K562 (cell line): ENCODE results near the gene DPP10. TPM values are rescaled to one million over a fixed set of nuclear protein-coding genes. Genes with fewer than 3 reads are reported as not detected.

ENCODE experiments used
- ATAC-seq: fragments of 200-7000 bp; cut with Tn5 transposase; 3 replicates; pipeline ENCODE4 v1.9.1; 2020; ENCODE audit warnings: moderate library complexity
- BruUV-seq: library from RNA; stranded (reverse); fragments of 400-500 nt; replicated peaks from 2 replicates; lab custom pipeline; 2021; lab: Mats Ljungman, UMichigan
- CTCF ChIA-PET: fragments of 300-600 bp; formaldehyde crosslinking; extraction: SDS; loops from one replicate; lab custom pipeline; 2021; ENCODE audit warnings: low intra/inter-chr PET ratio; lab: Yijun Ruan, JAX
- POLR2A ChIA-PET: fragments of 300-600, 350-650 bp; sonication (Branson Sonifier 250); formaldehyde crosslinking; extraction: SDS; loops from one replicate; lab custom pipeline; 2021; ENCODE audit warnings: antibody characterized with exemption, inconsistent platforms; lab: Yijun Ruan, JAX
- DNase-seq, 4 experiments: peaks; one replicate each; pipeline versions ENCODE4 v3.0.0 to v3.0.0-alpha.2; 2011 to 2018; ENCODE audit warnings: low spot score in 3 of 4, mixed read lengths in 3 of 4; ENCODE audit errors: extremely low read depth in 1 of 4
- FAIRE-seq: peaks from 2 replicates; lab custom pipeline; 2011; peaks lifted over from hg19 to GRCh38; lab: Jason Lieb, UNC
- H2AFZ ChIP-seq: 2 replicates; pipeline ENCODE4 v1.6.0; 2011; ENCODE audit warnings: low read depth, low read length, control low read depth, inconsistent platforms
- H3K27ac ChIP-seq: fragments of 200-600 bp; 3 replicates; pipeline ENCODE4 v1.8.0; 2011; ENCODE audit warnings: low read depth, mild to moderate bottlenecking, control low read depth, inconsistent platforms, low read length, moderate library complexity, mixed read lengths; ENCODE audit errors: extremely low read depth
- H3K27me3 ChIP-seq, 2 experiments: fragments of 300-600 bp in 1 of 2; 2 replicates in 1 of 2; 3 replicates in 1 of 2; pipeline versions ENCODE4 v1.6.0 to v1.8.0; 2011; ENCODE audit warnings: inconsistent platforms in 2 of 2, low read length in 2 of 2, mild to moderate bottlenecking in 1 of 2, mixed read lengths in 1 of 2, moderate library complexity in 1 of 2; ENCODE audit not compliant: control insufficient read depth in 2 of 2, insufficient read depth in 2 of 2
- H3K36me3 ChIP-seq: fragments of 300-600 bp; 3 replicates; pipeline ENCODE4 v1.8.0; 2011; ENCODE audit warnings: mild to moderate bottlenecking, low read length, inconsistent platforms; ENCODE audit not compliant: control insufficient read depth, insufficient read depth
- H3K4me1 ChIP-seq, 2 experiments: fragments of 200-600 bp in 1 of 2; replicated peaks in 1 of 2; 2 replicates in 1 of 2; 3 replicates in 1 of 2; pipeline versions ENCODE4 v1.5.1 to v1.8.0; 2011; ENCODE audit warnings: inconsistent platforms in 2 of 2, low read length in 2 of 2, mild to moderate bottlenecking in 1 of 2, mixed read lengths in 1 of 2, moderate library complexity in 1 of 2; ENCODE audit not compliant: control insufficient read depth in 2 of 2, insufficient read depth in 2 of 2
- H3K4me2 ChIP-seq: 2 replicates; pipeline ENCODE4 v1.6.1; 2011; ENCODE audit warnings: low read length, control low read depth, inconsistent platforms, mixed read lengths; ENCODE audit not compliant: insufficient read depth
- H3K4me3 ChIP-seq: fragments of 200-600 bp; sonication (generic), shearing (Covaris generic); 2 replicates; pipeline ENCODE4 v1.5.1; 2016; ENCODE audit warnings: control low read depth, inconsistent platforms
- H3K79me2 ChIP-seq: fragments of 200-600 bp; 3 replicates; pipeline ENCODE4 v1.8.0; 2011; ENCODE audit warnings: low read length, inconsistent platforms; ENCODE audit not compliant: control insufficient read depth, insufficient read depth
- H3K9ac ChIP-seq, 2 experiments: 2 replicates each; pipeline versions ENCODE4 v1.6.0 to v1.6.1; 2011; ENCODE audit warnings: low read depth in 2 of 2, low read length in 2 of 2, control low read depth in 1 of 2, inconsistent platforms in 1 of 2, mild to moderate bottlenecking in 1 of 2, mixed read lengths in 1 of 2; ENCODE audit not compliant: insufficient read depth in 1 of 2
- H3K9me1 ChIP-seq: one replicate; pipeline ENCODE4 v1.6.0; 2011; ENCODE audit warnings: inconsistent platforms, mild to moderate bottlenecking, low read length, moderate library complexity; ENCODE audit not compliant: control insufficient read depth, insufficient read depth
- H3K9me3 ChIP-seq: replicated peaks from 2 replicates; pipeline ENCODE4 v1.5.1; 2011; ENCODE audit warnings: low read depth, low read length, inconsistent platforms; ENCODE audit not compliant: control insufficient read depth, insufficient read depth
- H4K20me1 ChIP-seq: replicated peaks from 2 replicates; pipeline ENCODE4 v1.6.1; 2011; ENCODE audit warnings: low read length, inconsistent platforms, mixed read lengths; ENCODE audit not compliant: control insufficient read depth, insufficient read depth
- GABPA ChIP-seq: fragments of 200-800 bp; sonication (Bioruptor generic); conservative IDR thresholded peaks from 2 replicates; pipeline ENCODE4 v1.6.1; 2016; ENCODE audit warnings: low read depth, missing genetic modification characterization, missing compliant biosample characterization
- GTF2F1 ChIP-seq: IDR thresholded peaks from 2 replicates; pipeline ENCODE4 v1.6.1; 2011; ENCODE audit warnings: low read depth, low read length, improper control_type of control experiment
- NR2C2 ChIP-seq, 2 experiments: fragments of 200-800 bp in 1 of 2; sonication (Bioruptor generic) in 1 of 2; sonication (generic) in 1 of 2; formaldehyde crosslinking in 1 of 2; IDR thresholded peaks; 2 replicates each; pipeline versions ENCODE4 v1.6.1 to v1.8.0; 2016 to 2022; ENCODE audit warnings: mild to moderate bottlenecking in 1 of 2, missing compliant biosample characterization in 1 of 2, missing genetic modification characterization in 1 of 2, missing genetic modification reagents in 1 of 2
- PHF8 ChIP-seq: fragments of 200-600 bp; sonication (generic); IDR thresholded peaks from 2 replicates; pipeline ENCODE4 v1.6.1; 2012; ENCODE audit warnings: mixed run types, mild to moderate bottlenecking, inconsistent platforms, low read length, moderate library complexity, borderline replicate concordance
- POLR2AphosphoS5 ChIP-seq: IDR thresholded peaks from 2 replicates; pipeline ENCODE4 v1.6.1; 2011; ENCODE audit warnings: mild to moderate bottlenecking, low read depth, low read length, moderate library complexity; ENCODE audit not compliant: control insufficient read depth, insufficient read depth
- SRSF7 ChIP-seq: fragments of 200-400 bp; formaldehyde crosslinking; optimal IDR thresholded peaks from 2 replicates; pipeline ENCODE3; 2017; ENCODE audit warnings: mild to moderate bottlenecking, low read depth, low read length
- ZKSCAN8 ChIP-seq: fragments of 200-800 bp; sonication (Bioruptor generic); IDR thresholded peaks from 2 replicates; pipeline ENCODE4 v1.6.1; 2016; ENCODE audit warnings: missing genetic modification characterization, missing compliant biosample characterization
- ZNF384 ChIP-seq: IDR thresholded peaks from 2 replicates; pipeline ENCODE4 v1.6.1; 2012; ENCODE audit warnings: low read depth, low read length, improper control_type of control experiment
- WGBS: fragments of 100-300 bp; shearing (Covaris generic); methylation state at CpG from one replicate; pipeline ENCODE4 v1.1.6; 2016; ENCODE audit warnings: low coverage, mixed read lengths; ENCODE audit not compliant: insufficient coverage; ENCODE audit errors: missing lambda C conversion rate; 5-methylcytosine and 5-hydroxymethylcytosine counted together
- in situ Hi-C: fragments of 300-500 bp; cut with MboI; formaldehyde crosslinking; loops from 4 replicates; pipeline ENCODE4 v1.15.0; 2018; ENCODE audit warnings: inconsistent platforms, mixed read lengths
- intact Hi-C: fragments of 100-400 bp; cut with micrococcal nuclease; formaldehyde crosslinking; loops from 2 replicates; pipeline ENCODE4 v1.14.2; 2022
- polyA plus RNA-seq, 8 experiments: library from polyadenylated mRNA; depleted of rRNA in 4 of 8; stranded (reverse) in 5 of 8; unstranded in 3 of 8; fragments of >200 nt; fragmentation: Nextera tagmentation in 2 of 8; fragmentation: Illumina TruSeq in 1 of 8; extraction: Ambion mirVana in 2 of 8; extraction: Trizol in 1 of 8; gene quantifications; 2 replicates each; pipeline versions ENCODE4 v1.2.1 to v1.2.3, GENCODE V29; 2011 to 2014; ENCODE audit warnings: inconsistent platforms in 1 of 8, missing spikeins in 1 of 8
- total RNA-seq, 7 experiments: library from RNA; depleted of rRNA in 6 of 7; stranded (reverse); fragments of >200 nt in 6 of 7; fragmentation: Illumina TruSeq in 2 of 7; extraction: Trizol in 2 of 7; gene quantifications; 2 replicates each; pipeline versions ENCODE4 v1.2.1 to v1.2.3, GENCODE V29; 2011 to 2021; ENCODE audit warnings: low replicate concordance in 1 of 7
- TF ChIP-seq, protein P1 (sequence below): fragments of 250-450 bp; sonication (Bioruptor Pico); IDR thresholded peaks from 2 replicates; pipeline ENCODE4 v1.5.0; 2020; ENCODE audit warnings: mild to moderate bottlenecking

The DPP10 gene
- total and polyA plus RNA-seq, 9 of the 15 experiments (the other 6 are each of a cell fraction or from before 2014, with no cell fraction given): not detected

DNA sequence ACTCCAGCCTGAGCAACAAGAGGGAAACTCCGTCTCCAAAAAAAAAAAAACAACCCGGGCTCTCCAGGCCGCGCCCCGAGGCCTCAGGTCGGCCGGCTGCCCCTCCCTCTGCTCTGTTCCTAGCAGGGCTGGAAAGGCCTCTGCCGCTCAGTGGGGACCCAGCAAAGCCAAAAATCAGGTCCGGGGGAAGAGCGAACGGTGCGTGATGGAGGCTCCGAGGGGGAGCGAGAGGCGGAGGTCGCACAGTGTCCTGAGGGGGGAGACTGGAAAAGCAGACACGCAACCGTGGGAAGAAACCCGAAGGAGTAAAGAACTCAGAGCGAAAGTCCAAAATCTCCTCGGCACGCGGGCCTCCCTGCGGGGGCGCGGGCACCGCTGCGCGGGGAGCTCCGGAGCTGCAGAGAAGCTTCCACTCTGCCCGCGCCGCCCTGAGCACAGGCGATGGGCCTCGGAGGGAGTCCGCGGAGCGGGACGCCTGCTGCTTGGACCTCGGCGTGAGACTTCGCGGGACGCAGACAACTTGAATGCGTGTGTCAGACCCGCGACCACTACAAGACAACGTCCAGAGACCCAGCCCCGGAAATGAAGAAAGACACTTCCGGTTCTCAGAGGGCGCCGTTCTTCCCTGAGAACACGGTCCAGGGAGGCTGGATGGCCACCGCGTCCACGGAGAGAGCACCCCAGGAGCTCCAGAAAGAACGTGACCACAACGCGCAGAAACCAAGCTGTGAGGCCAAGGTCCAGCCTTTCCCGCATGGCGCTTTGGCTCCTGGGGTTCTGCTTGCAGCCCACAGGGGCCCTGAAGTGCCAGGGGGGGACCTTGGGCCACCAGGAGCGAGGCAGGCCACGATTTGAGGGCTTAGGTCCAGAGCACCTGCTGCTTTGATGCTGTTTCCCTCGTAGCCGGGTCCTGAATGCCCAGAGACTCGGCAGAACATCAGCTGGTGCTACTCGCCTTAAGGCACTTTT lies 219.8 kb downstream of the DPP10 start:
- in situ Hi-C loops (no loop called here), intact Hi-C loops (no loop called here)
- Histone ChIP-seq H3K36me3 (no peaks in the 10 kb centered on the region), H3K4me1 (peaks cover 0 to 7% of the 10 kb centered on the region in 2 experiments; a peak in 1 of 5 replicates), H3K27me3 (no peaks in the 10 kb centered on the region), H3K4me3 (no peak overlapping the region), H3K9ac (no peak overlapping the region), H3K9me3 (no peaks in the 10 kb centered on the region), H3K9me1 (no peaks in the 10 kb centered on the region), H3K27ac (no peak overlapping the region), H4K20me1 (no peaks in the 10 kb centered on the region), H2AFZ (no peak overlapping the region), H3K79me2 (no peaks in the 10 kb centered on the region), H3K4me2 (no peak overlapping the region)
- no TSS peak for BruUV-seq
- DNase-seq (no peak), ATAC-seq (no peak), FAIRE-seq (no peak)
- ChIA-PET POLR2A (interaction anchor here (0.6 kb wide), 1 partner anchor 111 kb away, joined by 3 read pairs; no protein-coding TSS in a partner anchor), CTCF (no interaction called here)
- TF ChIP-seq SRSF7 (no peak), GTF2F1 (no peak), POLR2AphosphoS5 (no peak), ZKSCAN8 (no peak), ZNF384 (no peak), GABPA (peak; percentile 55), NR2C2 (CRISPR knock-in tag; IDR thresholded peaks at IDR 0.05) (no peak), NR2C2 (tag; IDR thresholded peaks at IDR 0.05) (peak; percentile 19; the same call in 1 of the 2 replicates), PHF8 (0 out of 2 replicates have a peak, but pooled peaks have one; percentile 10)
- TF ChIP-seq, protein P1, sequence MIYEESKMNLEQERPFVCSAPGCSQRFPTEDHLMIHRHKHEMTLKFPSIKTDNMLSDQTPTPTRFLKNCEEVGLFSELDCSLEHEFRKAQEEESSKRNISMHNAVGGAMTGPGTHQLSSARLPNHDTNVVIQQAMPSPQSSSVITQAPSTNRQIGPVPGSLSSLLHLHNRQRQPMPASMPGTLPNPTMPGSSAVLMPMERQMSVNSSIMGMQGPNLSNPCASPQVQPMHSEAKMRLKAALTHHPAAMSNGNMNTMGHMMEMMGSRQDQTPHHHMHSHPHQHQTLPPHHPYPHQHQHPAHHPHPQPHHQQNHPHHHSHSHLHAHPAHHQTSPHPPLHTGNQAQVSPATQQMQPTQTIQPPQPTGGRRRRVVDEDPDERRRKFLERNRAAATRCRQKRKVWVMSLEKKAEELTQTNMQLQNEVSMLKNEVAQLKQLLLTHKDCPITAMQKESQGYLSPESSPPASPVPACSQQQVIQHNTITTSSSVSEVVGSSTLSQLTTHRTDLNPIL: no peak
- 3% methylated on average over 49 of the region's 67 CpGs for WGBS
